ENCODE results near the gene CNGA1.

CNGA1 gene

GRCh38 chr4:48021100-48021499 is 4.6 kb upstream of the CNGA1 start:
- no peak overlapping the region for H3K9ac ChIP-seq (ENCODE audit: low read length)
- no peak overlapping the region for H3K4me2 ChIP-seq (ENCODE audit: low read depth, low read length, poor library complexity, severe bottlenecking)
- H2AFZ ChIP-seq (ENCODE audit: low read depth, low read length, severe bottlenecking) = no peak overlapping the region
- H4K20me1 ChIP-seq (ENCODE audit: low read depth, low read length) = no peaks in the 10 kb centered on the region
- H3K79me2 ChIP-seq (ENCODE audit: insufficient read depth, low read length) = no peaks in the 10 kb centered on the region
- no peak overlapping the region for H3K27ac ChIP-seq (ENCODE audit: low read depth, low read length)
- H3K4me3 ChIP-seq (ENCODE audit: insufficient read depth, low read length, poor library complexity, severe bottlenecking) = no peak overlapping the region
- no peak for TF ChIP-seq EZH2phosphoT487 (conservative IDR thresholded peaks at IDR 0.05; ENCODE audit: low read length)
- TF ChIP-seq, protein P1, sequence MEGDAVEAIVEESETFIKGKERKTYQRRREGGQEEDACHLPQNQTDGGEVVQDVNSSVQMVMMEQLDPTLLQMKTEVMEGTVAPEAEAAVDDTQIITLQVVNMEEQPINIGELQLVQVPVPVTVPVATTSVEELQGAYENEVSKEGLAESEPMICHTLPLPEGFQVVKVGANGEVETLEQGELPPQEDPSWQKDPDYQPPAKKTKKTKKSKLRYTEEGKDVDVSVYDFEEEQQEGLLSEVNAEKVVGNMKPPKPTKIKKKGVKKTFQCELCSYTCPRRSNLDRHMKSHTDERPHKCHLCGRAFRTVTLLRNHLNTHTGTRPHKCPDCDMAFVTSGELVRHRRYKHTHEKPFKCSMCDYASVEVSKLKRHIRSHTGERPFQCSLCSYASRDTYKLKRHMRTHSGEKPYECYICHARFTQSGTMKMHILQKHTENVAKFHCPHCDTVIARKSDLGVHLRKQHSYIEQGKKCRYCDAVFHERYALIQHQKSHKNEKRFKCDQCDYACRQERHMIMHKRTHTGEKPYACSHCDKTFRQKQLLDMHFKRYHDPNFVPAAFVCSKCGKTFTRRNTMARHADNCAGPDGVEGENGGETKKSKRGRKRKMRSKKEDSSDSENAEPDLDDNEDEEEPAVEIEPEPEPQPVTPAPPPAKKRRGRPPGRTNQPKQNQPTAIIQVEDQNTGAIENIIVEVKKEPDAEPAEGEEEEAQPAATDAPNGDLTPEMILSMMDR (IDR thresholded peaks at IDR 0.05; ENCODE audit: insufficient read depth, low read length, poor library complexity, severe bottlenecking) = no peak
- H3K9me2 ChIP-seq (replicated peaks; ENCODE audit: insufficient read depth, low read length) = no peaks in the 10 kb centered on the region
- no peaks in the 10 kb centered on the region for H3K27me3 ChIP-seq (ENCODE audit: low read length)
- H3F3A ChIP-seq (ENCODE audit: insufficient read depth) = peaks cover 5% of the 10 kb centered on the region; the same call in 1 of the 2 replicates
- no peaks in the 10 kb centered on the region for H3K9me3 ChIP-seq (ENCODE audit: insufficient read depth, low read length)
- H3K36me3 ChIP-seq (ENCODE audit: low read length) = no peaks in the 10 kb centered on the region

- no peak overlapping the region for H2AFZ ChIP-seq (ENCODE audit: low read depth, low read length, severe bottlenecking)
- no peaks in the 10 kb centered on the region for H3K27me3 ChIP-seq (ENCODE audit: low read length)
- H3K4me2 ChIP-seq (ENCODE audit: low read depth, low read length, poor library complexity, severe bottlenecking) = no peak overlapping the region
- H3K4me3 ChIP-seq (ENCODE audit: insufficient read depth, low read length, poor library complexity, severe bottlenecking) = no peak overlapping the region
- TF ChIP-seq, protein P1 (IDR thresholded peaks at IDR 0.05; ENCODE audit: insufficient read depth, low read length, poor library complexity, severe bottlenecking) = no peak
- TF ChIP-seq EZH2phosphoT487 (conservative IDR thresholded peaks at IDR 0.05; ENCODE audit: low read length) = no peak
- no peaks in the 10 kb centered on the region for H4K20me1 ChIP-seq (ENCODE audit: low read depth, low read length)
- peaks cover 5% of the 10 kb centered on the region; the same call in 1 of the 2 replicates for H3F3A ChIP-seq (ENCODE audit: insufficient read depth)
- no peak overlapping the region for H3K9ac ChIP-seq (ENCODE audit: low read length)
- H3K36me3 ChIP-seq (ENCODE audit: low read length) = no peaks in the 10 kb centered on the region
- H3K79me2 ChIP-seq (ENCODE audit: insufficient read depth, low read length) = no peaks in the 10 kb centered on the region
- no peaks in the 10 kb centered on the region for H3K9me2 ChIP-seq (replicated peaks; ENCODE audit: insufficient read depth, low read length)
- H3K9me3 ChIP-seq (ENCODE audit: insufficient read depth, low read length) = no peaks in the 10 kb centered on the region
- no peak overlapping the region for H3K27ac ChIP-seq (ENCODE audit: low read depth, low read length)
Observed at GRCh38 chr4:48018112-48018511, 1.6 kb upstream of the CNGA1 start.

- TF ChIP-seq EZH2phosphoT487 (conservative IDR thresholded peaks at IDR 0.05; ENCODE audit: low read length) = no peak
- TF ChIP-seq, protein P1 (IDR thresholded peaks at IDR 0.05; ENCODE audit: insufficient read depth, low read length, poor library complexity, severe bottlenecking) = no peak
Observed at GRCh38 chr4:48017108-48017571, 659 bp upstream of the CNGA1 start.

More at GRCh38 chr4:48017108-48017571, 659 bp upstream of the CNGA1 start:
- Histone ChIP-seq H3K4me2 (ENCODE audit: low read depth, low read length, poor library complexity, severe bottlenecking) (peak overlapping the region; percentile 76), H2AFZ (ENCODE audit: low read depth, low read length, severe bottlenecking) (peak overlapping the region; percentile 88), H3K9me3 (ENCODE audit: insufficient read depth, low read length) (no peaks in the 10 kb centered on the region), H3K79me2 (ENCODE audit: insufficient read depth, low read length) (no peaks in the 10 kb centered on the region), H3F3A (ENCODE audit: insufficient read depth) (peaks cover 5% of the 10 kb centered on the region; the same call in 1 of the 2 replicates), H3K27ac (ENCODE audit: low read depth, low read length) (no peak overlapping the region), H3K36me3 (ENCODE audit: low read length) (no peaks in the 10 kb centered on the region), H4K20me1 (ENCODE audit: low read depth, low read length) (no peaks in the 10 kb centered on the region), H3K27me3 (ENCODE audit: low read length) (no peaks in the 10 kb centered on the region), H3K4me3 (ENCODE audit: insufficient read depth, low read length, poor library complexity, severe bottlenecking) (peak overlapping the region; percentile 68), H3K9me2 (replicated peaks; ENCODE audit: insufficient read depth, low read length) (no peaks in the 10 kb centered on the region), H3K9ac (ENCODE audit: low read length) (peak overlapping the region; percentile 52; the same call in 1 of the 2 replicates)
